GM23248 (cell line): ENCODE measurements around the gene NOS1AP. TPM values are rescaled to one million over a fixed set of nuclear protein-coding genes. Genes with fewer than 3 reads are reported as not detected.

Experiments
- DNase-seq: peaks from one replicate; pipeline ENCODE4 v3.0.0-alpha.2; 2015
- H2AFZ ChIP-seq: fragments of 200-600 bp; sonication (generic); 2 replicates; pipeline ENCODE4 v1.6.1; 2016; ENCODE audit warnings: antibody characterized with exemption
- H3F3A ChIP-seq: fragments of 200-600 bp; sonication (generic); 2 replicates; pipeline ENCODE4 v1.6.1; 2016; ENCODE audit warnings: mild to moderate bottlenecking, antibody characterized with exemption, mixed run types; ENCODE audit not compliant: insufficient read depth
- H3K27ac ChIP-seq: fragments of 200-600 bp; sonication (generic); 2 replicates; pipeline ENCODE4 v1.5.1; 2016; ENCODE audit warnings: mild to moderate bottlenecking
- H3K27me3 ChIP-seq: fragments of 200-600 bp; sonication (generic); replicated peaks from 2 replicates; pipeline ENCODE4 v1.6.1; 2016; ENCODE audit warnings: mild to moderate bottlenecking; ENCODE audit not compliant: insufficient read depth
- H3K36me3 ChIP-seq: fragments of 200-600 bp; sonication (generic); 2 replicates; pipeline ENCODE4 v1.6.1; 2016; ENCODE audit warnings: low read depth, mild to moderate bottlenecking
- H3K4me1 ChIP-seq: fragments of 200-600 bp; sonication (generic); 2 replicates; pipeline ENCODE4 v1.6.1; 2016; ENCODE audit warnings: mild to moderate bottlenecking; ENCODE audit not compliant: insufficient read depth
- H3K4me2 ChIP-seq: fragments of 200-600 bp; sonication (generic); one replicate; pipeline ENCODE4 v1.6.1; 2016; ENCODE audit warnings: mild to moderate bottlenecking; ENCODE audit not compliant: unreplicated experiment
- H3K4me3 ChIP-seq: fragments of 200-600 bp; sonication (generic); 2 replicates; pipeline ENCODE4 v1.5.1; 2016; ENCODE audit warnings: mild to moderate bottlenecking
- H3K79me2 ChIP-seq: fragments of 200-600 bp; sonication (generic); 2 replicates; pipeline ENCODE4 v1.6.1; 2016; ENCODE audit warnings: mild to moderate bottlenecking; ENCODE audit not compliant: insufficient read depth
- H3K9ac ChIP-seq: fragments of 200-600 bp; sonication (generic); 2 replicates; pipeline ENCODE4 v1.6.1; 2016; ENCODE audit warnings: mild to moderate bottlenecking
- H3K9me2 ChIP-seq: fragments of 200-600 bp; sonication (generic); 2 replicates; pipeline ENCODE4 v1.6.1; 2016; ENCODE audit warnings: mixed run types, mild to moderate bottlenecking, moderate library complexity; ENCODE audit not compliant: insufficient read depth
- H3K9me3 ChIP-seq: fragments of 200-600 bp; sonication (generic); one replicate; pipeline ENCODE4 v1.6.1; 2017; ENCODE audit warnings: low read depth
- H4K20me1 ChIP-seq: fragments of 200-600 bp; sonication (generic); 2 replicates; pipeline ENCODE4 v1.6.0; 2016; ENCODE audit not compliant: insufficient read depth
- EZH2 ChIP-seq: fragments of 200-600 bp; sonication (generic); IDR thresholded peaks from 2 replicates; pipeline ENCODE4 v1.6.1; 2018; ENCODE audit warnings: antibody characterized with exemption, mild to moderate bottlenecking; ENCODE audit not compliant: insufficient read depth, poor library complexity, severe bottlenecking
- EZH2phosphoT487 ChIP-seq: fragments of 200-600 bp; sonication (generic); IDR thresholded peaks from 2 replicates; pipeline ENCODE4 v1.6.1; 2018; ENCODE audit warnings: antibody characterized with exemption, moderate library complexity, mild to moderate bottlenecking, low read depth; ENCODE audit not compliant: insufficient read depth
- WGBS, 2 experiments: methylation state at CpG; one replicate each; pipeline ENCODE4 v1.1.6; 2015 to 2017; ENCODE audit warnings: low lambda C conversion rate in 2 of 2, low coverage in 1 of 2; ENCODE audit errors: missing lambda C conversion rate in 2 of 2; 5-methylcytosine and 5-hydroxymethylcytosine counted together
- in situ Hi-C: fragments of 300-500 bp; cut with MboI; formaldehyde crosslinking; loops from 2 replicates; pipeline ENCODE4 v1.15.0; 2020
- polyA plus RNA-seq: library from polyadenylated mRNA; unstranded; fragments of >200 nt; fragmentation: Nextera tagmentation; extraction: Ambion mirVana; gene quantifications from 2 replicates; pipeline ENCODE4 v1.2.1, GENCODE V29; 2016
- total RNA-seq: library from RNA; depleted of rRNA; stranded (reverse); fragments of >200 nt; shearing (Covaris generic); gene quantifications from 2 replicates; pipeline ENCODE4 v1.2.3, GENCODE V29; 2014

Gene NOS1AP
- total and polyA plus RNA-seq, 2 experiments from 2014 or later, result 0.18 TPM; not detected in 1

GRCh38 chr1:162187687-162188276, 118.3 kb downstream of the NOS1AP start:
- Histone ChIP-seq H3K27me3 (no peaks in the 10 kb centered on the region), H3K9me3 (no peaks in the 10 kb centered on the region), H3K79me2 (no peaks in the 10 kb centered on the region), H3K9me2 (no peaks in the 10 kb centered on the region), H3F3A (no peaks in the 10 kb centered on the region), H4K20me1 (no peaks in the 10 kb centered on the region), H2AFZ (no peak overlapping the region), H3K27ac (no peak overlapping the region), H3K4me3 (no peak overlapping the region), H3K4me1 (no peaks in the 10 kb centered on the region), H3K4me2 (no peak overlapping the region), H3K9ac (no peak overlapping the region), H3K36me3 (no peaks in the 10 kb centered on the region)
- in situ Hi-C loops, result no loop called here
- TF ChIP-seq EZH2phosphoT487 (no peak), EZH2 (no peak)
- 5% methylated on average over 1 of the region's 1 CpG for WGBS, 2 experiments
- DNase-seq, result peak; percentile 28

DNA sequence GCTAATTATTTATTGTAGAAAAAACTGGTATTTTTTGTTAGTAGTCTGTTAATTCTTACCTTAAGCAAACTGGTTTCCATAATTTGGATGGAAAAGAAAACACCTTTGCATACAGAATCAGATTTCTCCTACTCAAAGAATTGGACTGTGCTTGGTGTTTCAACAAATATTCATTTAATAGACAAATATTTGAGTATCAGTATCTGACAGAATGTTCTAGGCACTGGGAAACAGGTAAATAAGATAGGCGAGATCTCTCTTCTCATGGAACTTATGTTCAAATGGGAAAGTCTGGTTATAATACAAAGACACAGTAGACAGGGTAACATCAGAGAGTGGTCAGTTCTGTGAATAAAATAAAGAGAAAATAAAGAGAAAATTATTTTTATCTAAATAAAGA, 119.9 kb downstream of the NOS1AP start:
- H4K20me1 ChIP-seq, result no peaks in the 10 kb centered on the region
- no peaks in the 10 kb centered on the region for H3K4me1 ChIP-seq
- H3K9ac ChIP-seq, result no peak overlapping the region
- in situ Hi-C loops, result no loop called here
- no peak overlapping the region for H3K4me2 ChIP-seq
- 91 to 97% methylated on average over 1 of the region's 1 CpG for WGBS, 2 experiments
- H3K4me3 ChIP-seq, result no peak overlapping the region
- no peak overlapping the region for H2AFZ ChIP-seq
- H3K36me3 ChIP-seq, result no peaks in the 10 kb centered on the region
- H3K9me2 ChIP-seq, result no peaks in the 10 kb centered on the region
- no peaks in the 10 kb centered on the region for H3K9me3 ChIP-seq
- TF ChIP-seq EZH2phosphoT487, result no peak
- TF ChIP-seq EZH2, result no peak
- H3K27ac ChIP-seq, result no peak overlapping the region
- DNase-seq, result no peak
- no peaks in the 10 kb centered on the region for H3K79me2 ChIP-seq
- H3F3A ChIP-seq, result no peaks in the 10 kb centered on the region
- H3K27me3 ChIP-seq, result no peaks in the 10 kb centered on the region

- Histone ChIP-seq H3K79me2 (no peaks in the 10 kb centered on the region), H3K36me3 (no peaks in the 10 kb centered on the region), H3K4me1 (no peaks in the 10 kb centered on the region), H3K9ac (no peak overlapping the region), H3K27me3 (no peaks in the 10 kb centered on the region), H4K20me1 (no peaks in the 10 kb centered on the region), H3K27ac (no peak overlapping the region), H3K4me2 (no peak overlapping the region), H3K9me3 (no peaks in the 10 kb centered on the region), H3K4me3 (no peak overlapping the region), H3F3A (no peaks in the 10 kb centered on the region), H3K9me2 (no peaks in the 10 kb centered on the region), H2AFZ (no peak overlapping the region)
- TF ChIP-seq EZH2phosphoT487 (no peak), EZH2 (no peak)
- WGBS, 2 experiments, result 64 to 75% methylated on average over 3 of the region's 3 CpGs
- in situ Hi-C loops, result no loop called here
- no peak for DNase-seq
These were observed 122.2 kb downstream of the NOS1AP start for GRCh38 chr1:162191396-162192305.

DNA sequence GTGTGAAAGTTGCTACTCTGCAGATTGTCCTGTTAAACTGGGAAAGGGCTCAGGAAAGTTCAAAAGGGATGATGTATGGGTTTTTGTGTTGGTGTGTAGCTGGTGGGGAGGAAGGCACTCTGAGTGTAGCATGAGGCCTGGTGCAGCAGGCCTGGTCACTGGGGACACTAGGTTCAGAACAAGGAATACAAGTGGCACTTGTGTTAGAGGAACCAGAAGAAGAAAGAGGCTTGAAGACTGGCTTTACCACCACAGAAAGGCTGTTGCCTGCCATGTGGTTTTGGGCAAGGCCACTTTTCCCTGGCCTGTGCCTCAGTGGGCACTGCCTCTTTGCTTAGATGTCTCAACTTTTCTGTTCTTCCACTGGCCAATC, 122.8 kb downstream of the NOS1AP start:
- H3K9ac ChIP-seq, result no peak overlapping the region
- no peak overlapping the region for H3K4me3 ChIP-seq
- H3K9me2 ChIP-seq, result no peaks in the 10 kb centered on the region
- no peaks in the 10 kb centered on the region for H3K36me3 ChIP-seq
- no peaks in the 10 kb centered on the region for H3F3A ChIP-seq
- no peaks in the 10 kb centered on the region for H3K4me1 ChIP-seq
- H3K4me2 ChIP-seq, result no peak overlapping the region
- TF ChIP-seq EZH2, result no peak
- TF ChIP-seq EZH2phosphoT487, result no peak
- no peak overlapping the region for H2AFZ ChIP-seq
- H4K20me1 ChIP-seq, result no peaks in the 10 kb centered on the region
- no peak for DNase-seq
- no peaks in the 10 kb centered on the region for H3K27me3 ChIP-seq
- no peaks in the 10 kb centered on the region for H3K79me2 ChIP-seq
- in situ Hi-C loops, result no loop called here
- no peak overlapping the region for H3K27ac ChIP-seq
- H3K9me3 ChIP-seq, result no peaks in the 10 kb centered on the region
